HS-5 (cell line): ENCODE data around the gene LY6G6C.
A peak's percentile ranks its signal among the peaks of the same experiment; 100 is the strongest.

ENCODE experiments used
- DNase-seq: peaks from one replicate; pipeline ENCODE4 v3.0.0-alpha.2; 2012; ENCODE audit warnings: low read depth

The LY6G6C gene

GRCh38 chr6:31741815-31742214, 20.3 kb upstream of the LY6G6C start:
- DNase-seq, result no peak

GRCh38 chr6:31740397-31741223, 19.1 kb upstream of the LY6G6C start:
- no peak for DNase-seq

- peak; percentile 97 for DNase-seq
These were observed 18.3 kb upstream of the LY6G6C start, which contains the start of gene MSH5 for GRCh38 chr6:31739639-31740396. MSH5 (plus strand) TSS chr6:31740005; CDS start chr6:31740467, 462 bp downstream.

GRCh38 chr6:31737991-31738979, 16.7 kb upstream of the LY6G6C start:
- peak; percentile 68 for DNase-seq

GRCh38 chr6:31737315-31737990, 15.9 kb upstream of the LY6G6C start:
- no peak for DNase-seq

GRCh38 chr6:31736768-31737314, 15.3 kb upstream of the LY6G6C start:
- DNase-seq, result no peak

- DNase-seq, result no peak
These were observed 14.6 kb upstream of the LY6G6C start, which contains the start of gene CLIC1 for GRCh38 chr6:31736021-31736767. CLIC1 (minus strand) TSS chr6:31736530; CDS start chr6:31736300, 230 bp downstream.

- DNase-seq, result peak; percentile 78
These were observed 13.4 kb upstream of the LY6G6C start for GRCh38 chr6:31734821-31735406.

- no peak for DNase-seq
These were observed 12.8 kb upstream of the LY6G6C start for GRCh38 chr6:31734247-31734820.

GRCh38 chr6:31733734-31734133, 12.2 kb upstream of the LY6G6C start:
- no peak for DNase-seq

- no peak for DNase-seq
These were observed 10.5 kb upstream of the LY6G6C start for GRCh38 chr6:31732029-31732428.

- no peak for DNase-seq
These were observed 9.1 kb upstream of the LY6G6C start for GRCh38 chr6:31730631-31731086.

GRCh38 chr6:31729979-31730630, 8.6 kb upstream of the LY6G6C start:
- no peak for DNase-seq

- no peak for DNase-seq
These were observed 8.0 kb upstream of the LY6G6C start for GRCh38 chr6:31729515-31729978.

- DNase-seq, result no peak
These were observed 7.4 kb upstream of the LY6G6C start, which contains the start of gene DDAH2 for GRCh38 chr6:31728767-31729514. DDAH2 (minus strand) TSS chr6:31729299; CDS start chr6:31729161, 138 bp downstream.

GRCh38 chr6:31727717-31728671, 6.4 kb upstream of the LY6G6C start:
- no peak for DNase-seq
